NOMO-1 treated with dmso at 0.1 percent for 144 hours (cell line): ENCODE results near the gene PCLO.

ENCODE experiments used
- DNase-seq: peaks from one replicate; lab custom pipeline; 2025; ENCODE audit not compliant: unreplicated experiment; lab: John Stamatoyannopoulos, UW

The PCLO gene

GRCh38 chr7:82841828-82842227 is 320.9 kb downstream of the PCLO start:
- DNase-seq, result no peak

GRCh38 chr7:82840061-82840460 is 322.6 kb downstream of the PCLO start:
- DNase-seq, result no peak

GRCh38 chr7:82839555-82839954 is 323.1 kb downstream of the PCLO start:
- DNase-seq, result no peak

- DNase-seq, result no peak
These were observed 323.6 kb downstream of the PCLO start for GRCh38 chr7:82839063-82839462.

GRCh38 chr7:82838314-82838713 is 324.4 kb downstream of the PCLO start:
- no peak for DNase-seq

GRCh38 chr7:82823073-82823472 is 339.6 kb downstream of the PCLO start:
- DNase-seq, result no peak

GRCh38 chr7:82821037-82821436 is 341.6 kb downstream of the PCLO start:
- DNase-seq, result no peak

- no peak for DNase-seq
These were observed 344.5 kb downstream of the PCLO start for GRCh38 chr7:82818171-82818570.

GRCh38 chr7:82816272-82816671 is 346.4 kb downstream of the PCLO start:
- DNase-seq, result no peak

- peak; percentile 52 for DNase-seq
These were observed 352.0 kb downstream of the PCLO start for GRCh38 chr7:82810558-82811259.

- DNase-seq, result no peak
These were observed 354.1 kb downstream of the PCLO start for GRCh38 chr7:82808633-82809032.

GRCh38 chr7:82805527-82805960 is 357.1 kb downstream of the PCLO start:
- peak; percentile 82 for DNase-seq

- DNase-seq, result no peak
These were observed 359.3 kb downstream of the PCLO start for GRCh38 chr7:82803411-82803810.

- no peak for DNase-seq
These were observed 372.6 kb downstream of the PCLO start for GRCh38 chr7:82789883-82790609.

GRCh38 chr7:82778021-82778420 is 384.7 kb downstream of the PCLO start:
- DNase-seq, result no peak

- no peak for DNase-seq
These were observed 399.8 kb downstream of the PCLO start for GRCh38 chr7:82762880-82763279.

- DNase-seq, result no peak
These were observed 401.9 kb downstream of the PCLO start for GRCh38 chr7:82760831-82761230.

GRCh38 chr7:82760074-82760473 is 402.6 kb downstream of the PCLO start:
- DNase-seq, result no peak

- DNase-seq, result no peak
These were observed 406.8 kb downstream of the PCLO start for GRCh38 chr7:82755705-82756551.

- no peak for DNase-seq
These were observed 412.7 kb downstream of the PCLO start for GRCh38 chr7:82750007-82750406.

GRCh38 chr7:82745820-82746219 is 416.9 kb downstream of the PCLO start:
- no peak for DNase-seq

- DNase-seq, result no peak
These were observed 417.6 kb downstream of the PCLO start for GRCh38 chr7:82745117-82745516.
